IMR-90 (cell line): ENCODE measurements around the gene TIMM13. TPM values are rescaled to one million over a fixed set of nuclear protein-coding genes. Genes with fewer than 3 reads are reported as not detected.

Source experiments
- ATAC-seq: fragments of 200-7000 bp; cut with Tn5 transposase; 2 replicates; pipeline ENCODE4 v1.9.1; 2020; ENCODE audit warnings: low read depth, mild to moderate bottlenecking, moderate library complexity
- BruUV-seq: library from RNA; stranded (reverse); fragments of 400-500 nt; replicated peaks from 2 replicates; lab custom pipeline; 2021; lab: Mats Ljungman, UMichigan
- CTCF ChIA-PET: fragments of 300-600 bp; formaldehyde crosslinking; extraction: SDS; loops from one replicate; lab custom pipeline; 2021; ENCODE audit warnings: antibody characterized with exemption; lab: Yijun Ruan, JAX
- POLR2A ChIA-PET: fragments of 300-600 bp; sonication (Branson Sonifier 250); formaldehyde crosslinking; loops from one replicate; lab custom pipeline; 2022; ENCODE audit warnings: antibody characterized with exemption; ENCODE audit not compliant: unreplicated experiment; lab: Charles Lee
- DNase-seq: peaks from one replicate; pipeline ENCODE4 v3.0.0; 2013
- H2AFZ ChIP-seq: replicated peaks from 2 replicates; pipeline ENCODE3; 2013; ENCODE audit warnings: low read length, mild to moderate bottlenecking; ENCODE audit not compliant: poor library complexity
- H2AK5ac ChIP-seq: 2 replicates; pipeline ENCODE4 v1.6.1; 2013; ENCODE audit warnings: low read depth, low read length, inconsistent platforms
- H2AK9ac ChIP-seq: replicated peaks from 2 replicates; pipeline ENCODE3; 2013; ENCODE audit warnings: mild to moderate bottlenecking, low read depth, low read length, moderate library complexity; ENCODE audit not compliant: poor library complexity
- H2BK120ac ChIP-seq: 2 replicates; pipeline ENCODE4 v1.6.1; 2013; ENCODE audit warnings: low read depth, low read length, inconsistent platforms
- H2BK15ac ChIP-seq: 3 replicates; pipeline ENCODE4 v1.6.1; 2013; ENCODE audit warnings: low read depth, low read length, inconsistent platforms
- H2BK20ac ChIP-seq: 2 replicates; pipeline ENCODE4 v1.6.1; 2013; ENCODE audit warnings: low read depth, mild to moderate bottlenecking, inconsistent platforms, low read length, moderate library complexity
- H2BK5ac ChIP-seq: 2 replicates; pipeline ENCODE4 v1.6.1; 2013; ENCODE audit warnings: mild to moderate bottlenecking, low read depth, low read length, inconsistent platforms; ENCODE audit not compliant: poor library complexity, severe bottlenecking
- H3K14ac ChIP-seq: replicated peaks from 2 replicates; pipeline ENCODE4 v1.6.1; 2013; ENCODE audit warnings: low read depth, low read length, inconsistent platforms
- H3K18ac ChIP-seq: 2 replicates; pipeline ENCODE4 v1.6.1; 2013; ENCODE audit warnings: low read depth, low read length, control low read depth
- H3K23ac ChIP-seq: 2 replicates; pipeline ENCODE4 v1.6.1; 2013; ENCODE audit warnings: low read depth, low read length, inconsistent platforms
- H3K27ac ChIP-seq: 2 replicates; pipeline ENCODE4 v1.5.1; 2013; ENCODE audit warnings: mild to moderate bottlenecking, control low read depth, low read length; ENCODE audit not compliant: insufficient read depth
- H3K27me3 ChIP-seq: 2 replicates; pipeline ENCODE4 v1.6.1; 2013; ENCODE audit warnings: low read length; ENCODE audit not compliant: control insufficient read depth, insufficient read depth
- H3K36me3 ChIP-seq: 2 replicates; pipeline ENCODE4 v1.6.1; 2013; ENCODE audit warnings: low read length, mixed read lengths; ENCODE audit not compliant: control insufficient read depth, insufficient read depth
- H3K4ac ChIP-seq: 2 replicates; pipeline ENCODE4 v1.6.1; 2013; ENCODE audit warnings: low read depth, low read length, inconsistent platforms
- H3K4me1 ChIP-seq: 2 replicates; pipeline ENCODE4 v1.6.1; 2013; ENCODE audit warnings: low read length, mixed read lengths; ENCODE audit not compliant: control insufficient read depth, insufficient read depth
- H3K4me2 ChIP-seq: 2 replicates; pipeline ENCODE4 v1.6.1; 2013; ENCODE audit warnings: low read depth, mild to moderate bottlenecking, control low read depth, low read length, moderate library complexity
- H3K4me3 ChIP-seq: 2 replicates; pipeline ENCODE4 v1.5.1; 2013; ENCODE audit warnings: low read depth, mild to moderate bottlenecking, control low read depth, low read length, moderate library complexity; ENCODE audit not compliant: insufficient read depth
- H3K56ac ChIP-seq: 2 replicates; pipeline ENCODE4 v1.6.1; 2013; ENCODE audit warnings: low read length, inconsistent platforms; ENCODE audit not compliant: insufficient read depth; ENCODE audit errors: extremely low read depth
- H3K79me1 ChIP-seq, 2 experiments: 2 replicates each; pipeline ENCODE4 v1.6.1; 2013; ENCODE audit warnings: low read length in 2 of 2, inconsistent platforms in 1 of 2, low read depth in 1 of 2
- H3K9ac ChIP-seq: 2 replicates; pipeline ENCODE4 v1.6.1; 2013; ENCODE audit warnings: low read depth, low read length, control low read depth
- H3K9me1 ChIP-seq: 2 replicates; pipeline ENCODE4 v1.6.1; 2013; ENCODE audit warnings: low read length, inconsistent platforms; ENCODE audit not compliant: insufficient read depth
- H3K9me3 ChIP-seq: 2 replicates; pipeline ENCODE4 v1.6.1; 2013; ENCODE audit warnings: low read length; ENCODE audit not compliant: control insufficient read depth, insufficient read depth
- H4K20me1 ChIP-seq: 2 replicates; pipeline ENCODE4 v1.6.1; 2013; ENCODE audit warnings: low read length, inconsistent platforms; ENCODE audit not compliant: insufficient read depth
- H4K5ac ChIP-seq: 2 replicates; pipeline ENCODE4 v1.6.1; 2013; ENCODE audit warnings: mild to moderate bottlenecking, low read depth, low read length, control low read depth
- H4K8ac ChIP-seq, 2 experiments: 2 replicates each; pipeline ENCODE4 v1.6.1; 2013; ENCODE audit warnings: low read depth in 2 of 2, low read length in 2 of 2, control low read depth in 1 of 2, inconsistent platforms in 1 of 2
- H4K91ac ChIP-seq: 2 replicates; pipeline ENCODE4 v1.6.1; 2013; ENCODE audit warnings: low read depth, low read length, inconsistent platforms; ENCODE audit not compliant: insufficient read depth
- BHLHE40 ChIP-seq: fragments of 150-350 bp; IDR thresholded peaks from 2 replicates; pipeline ENCODE4 v1.6.1; 2016; ENCODE audit warnings: mild to moderate bottlenecking, low read depth, low read length
- MAFK ChIP-seq: IDR thresholded peaks from 2 replicates; pipeline ENCODE4 v1.6.1; 2012; ENCODE audit warnings: low read depth, low read length, improper control_type of control experiment
- MXI1 ChIP-seq: IDR thresholded peaks from 2 replicates; pipeline ENCODE4 v1.6.1; 2012; ENCODE audit warnings: low read depth, mild to moderate bottlenecking, low read length, moderate library complexity, borderline replicate concordance
- RAD21 ChIP-seq: IDR thresholded peaks from 2 replicates; pipeline ENCODE4 v1.6.1; 2012; ENCODE audit warnings: low read length, improper control_type of control experiment
- RFX5 ChIP-seq: IDR thresholded peaks from 2 replicates; pipeline ENCODE4 v1.8.0; 2012; ENCODE audit warnings: low read depth, mild to moderate bottlenecking, low read length, moderate library complexity
- USF2 ChIP-seq: fragments of 150-350 bp; IDR thresholded peaks from 2 replicates; pipeline ENCODE4 v1.6.1; 2017; ENCODE audit warnings: mild to moderate bottlenecking, antibody characterized with exemption, low read length, low read depth
- WGBS, 2 experiments: methylation state at CpG; one replicate each; pipeline versions ENCODE4 v1.1.5 to v1.1.7; 2013; ENCODE audit warnings: missing lambda C conversion rate in 2 of 2; ENCODE audit not compliant: insufficient read length in 1 of 2; ENCODE audit errors: extremely low coverage in 2 of 2; 5-methylcytosine and 5-hydroxymethylcytosine counted together
- dilution Hi-C: fragments of 300-500 bp; cut with HindIII; formaldehyde crosslinking; loops from one replicate; pipeline ENCODE4 v1.14.3; 2018; ENCODE audit warnings: low sequenced_read_pairs; ENCODE audit not compliant: unreplicated experiment
- in situ Hi-C: fragments of 300-500 bp; cut with MboI; formaldehyde crosslinking; loops from 3 replicates; pipeline ENCODE4 v1.14.3; 2019; ENCODE audit warnings: low sequenced_read_pairs, inconsistent platforms, mixed read lengths
- intact Hi-C: fragments of 100-400 bp; cut with micrococcal nuclease; formaldehyde crosslinking; loops from 2 replicates; pipeline ENCODE4 v1.10.0; 2022
- polyA plus RNA-seq, 3 experiments: library from polyadenylated mRNA; depleted of rRNA; stranded (reverse); fragments of >200 nt; gene quantifications; 2 replicates each; pipeline ENCODE4 v1.2.3, GENCODE V29; 2012; ENCODE audit warnings: low replicate concordance in 1 of 3
- total RNA-seq: library from RNA; depleted of rRNA; stranded (reverse); fragments of >200 nt; gene quantifications from 2 replicates; pipeline ENCODE4 v1.2.3, GENCODE V29; 2012

Gene TIMM13
- total and polyA plus RNA-seq, 2 of the 4 experiments (the other 2 are of a cell fraction) = 21.0 to 62.3 TPM

- H2BK15ac ChIP-seq = no peak overlapping the region
- peak; percentile 7 for ATAC-seq
- H2AFZ ChIP-seq = peak overlapping the region; percentile 88
- H3K36me3 ChIP-seq = peaks cover 4% of the 10 kb centered on the region; the same call in 1 of the 2 replicates
- no peaks in the 10 kb centered on the region for H3K27me3 ChIP-seq
- 1% methylated on average over 16 of the region's 45 CpGs; no CpG with 5 or more reads in 1 of the 2 experiments for WGBS, 2 experiments
- H4K8ac ChIP-seq = peak overlapping the region in 1 of 2 experiments; percentile 50; a peak in 2 of 4 replicates
- H2BK5ac ChIP-seq = peak overlapping the region; percentile 57
- in situ Hi-C loops (loop anchor here (5.0 kb wide), 1 partner anchor 62 kb away; no protein-coding TSS in a partner anchor), dilution Hi-C loops (no loop called here), intact Hi-C loops (loop anchor here (2.0 to 10.0 kb wide), 2 partner anchors 128 to 270 kb away; partner anchors contain the start of gene SLC39A3)
- H4K20me1 ChIP-seq = peaks cover 36% of the 10 kb centered on the region
- peak; percentile 48 for DNase-seq
- H2AK5ac ChIP-seq = peak overlapping the region; percentile 24; the same call in 1 of the 2 replicates
- TF ChIP-seq MAFK (no peak), RFX5 (no peak), RAD21 (peak; percentile 8; the same call in 1 of the 2 replicates), BHLHE40 (peak; percentile 84), MXI1 (peak; percentile 72), USF2 (peak; percentile 19; the same call in 1 of the 2 replicates)
- H3K18ac ChIP-seq = no peak overlapping the region
- H4K91ac ChIP-seq = peak overlapping the region; percentile 56
- peak overlapping the region; percentile 74 for H2BK120ac ChIP-seq
- H3K4me1 ChIP-seq = peaks cover 4% of the 10 kb centered on the region; the same call in 1 of the 2 replicates
- POLR2A ChIA-PET = interaction anchor here (0.6 to 3.3 kb wide), 14 partner anchors 12 to 136 kb away, joined by 3 to 63 read pairs (median 5); no protein-coding TSS in a partner anchor
- H3K9ac ChIP-seq = peak overlapping the region; percentile 20; the same call in 1 of the 2 replicates
- no peaks in the 10 kb centered on the region for H3K9me1 ChIP-seq
- peak overlapping the region; percentile 50 for H3K14ac ChIP-seq
- H3K23ac ChIP-seq = peak overlapping the region; percentile 54; the same call in 1 of the 2 replicates
- peaks cover 0 to 19% of the 10 kb centered on the region in 2 experiments; a peak in 1 of 4 replicates for H3K79me1 ChIP-seq
- BruUV-seq = no TSS peak
- peak overlapping the region; percentile 90 for H3K4me2 ChIP-seq
- peak overlapping the region; percentile 53 for H2AK9ac ChIP-seq
- CTCF ChIA-PET = interaction anchor here (0.6 to 2.1 kb wide), 3 partner anchors 12 to 136 kb away, joined by 3 to 16 read pairs (median 10); no protein-coding TSS in a partner anchor
- peak overlapping the region; percentile 41 for H3K4me3 ChIP-seq
- peak overlapping the region; percentile 81 for H3K4ac ChIP-seq
- peak overlapping the region; percentile 38 for H3K27ac ChIP-seq
- no peaks in the 10 kb centered on the region for H3K9me3 ChIP-seq
- no peak overlapping the region for H4K5ac ChIP-seq
- peak overlapping the region; percentile 55 for H2BK20ac ChIP-seq
- peak overlapping the region; percentile 59; the same call in 1 of the 2 replicates for H3K56ac ChIP-seq
Measured at GRCh38 chr19:2475018-2475701, 47.8 kb upstream of the TIMM13 start.
